ENCODE measurements around the gene SYMPK.
A peak's percentile ranks its signal among the peaks of the same experiment; 100 is the strongest.

The SYMPK gene

GRCh38 chr19:45866400-45867176 lies 3.6 kb upstream of the SYMPK start:
- no peak for DNase-seq

- DNase-seq, result no peak
Measured at GRCh38 chr19:45865269-45865948, 2.5 kb upstream of the SYMPK start.

DNA sequence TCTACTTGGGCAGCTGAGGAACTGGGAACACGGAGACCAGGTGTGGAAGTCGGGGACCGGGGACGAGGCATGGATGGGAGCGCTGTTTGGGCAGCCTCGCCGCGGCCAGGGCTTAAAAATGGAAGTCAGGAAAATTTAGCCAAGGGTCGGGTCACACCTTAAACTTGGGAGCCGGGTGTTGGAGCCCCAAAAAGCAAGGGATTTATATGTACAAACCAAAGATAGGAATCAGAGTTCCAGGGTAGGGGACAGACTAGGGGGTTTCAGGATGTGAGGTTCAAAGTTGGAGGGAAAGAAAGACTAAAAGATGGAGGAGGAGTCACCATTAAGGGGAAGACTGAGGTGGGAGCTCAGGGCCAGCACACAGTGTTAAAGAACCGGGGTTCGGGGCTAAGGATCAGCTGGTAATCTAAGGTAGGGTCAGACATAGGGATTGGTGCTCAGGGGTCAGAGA lies 1.7 kb upstream of the SYMPK start:
- DNase-seq, result no peak

DNA sequence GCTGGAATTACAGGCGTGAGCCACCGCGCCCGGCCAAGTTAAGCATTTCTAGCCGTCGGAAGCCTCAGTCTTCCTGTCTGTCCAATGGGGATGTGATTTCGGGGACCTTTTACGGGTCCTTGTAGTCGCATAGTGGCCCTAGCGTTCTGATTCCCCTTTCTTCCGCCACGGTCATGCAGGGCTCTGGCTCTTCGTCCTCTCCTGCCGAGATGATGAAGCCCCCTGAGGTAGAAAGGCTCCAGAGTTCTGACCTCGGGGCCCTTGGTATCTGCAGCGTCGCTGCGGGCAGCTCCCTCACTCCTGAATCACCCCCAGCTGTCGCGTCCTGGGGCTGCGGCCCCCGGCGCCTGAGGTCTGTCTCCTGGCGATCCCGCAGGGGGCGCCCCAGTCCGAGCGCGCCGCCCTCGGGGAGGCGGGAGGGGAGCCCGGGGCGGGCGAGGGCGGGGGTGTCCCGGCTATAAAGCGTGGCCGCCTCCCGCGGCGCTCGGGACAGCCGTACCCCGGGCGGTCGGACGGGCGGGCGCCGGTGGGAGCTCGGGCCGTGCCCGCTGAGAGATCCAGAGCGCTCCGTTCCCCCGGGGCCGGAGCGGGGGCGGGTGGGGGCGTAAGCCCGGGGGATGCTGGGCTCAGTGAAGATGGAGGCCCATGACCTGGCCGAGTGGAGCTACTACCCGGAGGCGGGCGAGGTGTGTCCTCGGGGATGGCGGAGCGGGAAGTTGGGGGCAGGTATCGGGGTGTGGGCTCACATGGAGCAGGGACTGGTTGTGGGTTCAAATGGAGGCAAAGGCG lies 1.1 kb upstream of the SYMPK start, which contains the start of gene FOXA3:
Gene FOXA3, plus strand, starts transcription at position 487 of the 789 bp plus-strand sequence. Its CDS starts 131 bp downstream, at position 618.
- no peak for DNase-seq

DNA sequence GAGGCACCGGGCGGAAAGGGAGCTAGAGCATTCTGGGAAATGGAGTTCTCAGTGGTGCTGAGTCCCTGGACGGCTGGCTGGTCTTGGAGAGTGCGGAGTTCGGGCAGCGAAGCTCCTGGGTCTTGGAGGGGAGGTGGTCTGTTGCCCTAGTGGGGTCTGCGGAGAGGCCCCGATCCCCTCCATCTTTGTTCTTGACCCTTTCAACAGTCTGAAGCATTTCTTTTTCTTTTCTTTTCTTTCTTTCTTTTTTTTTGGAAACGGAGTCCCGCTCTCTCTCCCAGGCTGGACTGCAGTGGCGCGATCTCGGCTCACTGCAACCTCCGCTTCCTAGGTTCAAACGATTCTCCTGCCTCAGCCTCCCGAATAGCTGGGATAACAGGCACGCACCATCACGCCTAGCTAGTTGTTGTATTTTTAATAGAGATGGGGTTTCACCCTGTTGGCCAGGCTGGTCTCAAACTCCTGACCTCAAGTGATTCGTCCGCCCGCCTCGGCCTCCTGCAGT lies 440 bp upstream of the SYMPK start:
- DNase-seq, result no peak

DNA sequence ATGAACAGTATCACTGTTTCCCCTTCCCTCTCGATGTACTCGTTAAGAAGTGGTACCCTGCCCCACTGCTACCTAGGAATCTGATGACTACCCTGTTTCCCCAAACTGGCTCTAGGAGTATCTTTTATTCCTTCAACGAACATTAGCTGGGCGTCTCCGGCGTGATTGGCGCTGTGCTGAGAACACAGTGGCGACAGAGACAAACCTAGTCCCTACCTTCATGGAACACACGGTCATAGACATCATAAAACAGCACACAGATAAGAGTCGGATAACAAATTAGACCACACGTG lies 730 bp downstream of the SYMPK start:
- DNase-seq, result no peak

DNA sequence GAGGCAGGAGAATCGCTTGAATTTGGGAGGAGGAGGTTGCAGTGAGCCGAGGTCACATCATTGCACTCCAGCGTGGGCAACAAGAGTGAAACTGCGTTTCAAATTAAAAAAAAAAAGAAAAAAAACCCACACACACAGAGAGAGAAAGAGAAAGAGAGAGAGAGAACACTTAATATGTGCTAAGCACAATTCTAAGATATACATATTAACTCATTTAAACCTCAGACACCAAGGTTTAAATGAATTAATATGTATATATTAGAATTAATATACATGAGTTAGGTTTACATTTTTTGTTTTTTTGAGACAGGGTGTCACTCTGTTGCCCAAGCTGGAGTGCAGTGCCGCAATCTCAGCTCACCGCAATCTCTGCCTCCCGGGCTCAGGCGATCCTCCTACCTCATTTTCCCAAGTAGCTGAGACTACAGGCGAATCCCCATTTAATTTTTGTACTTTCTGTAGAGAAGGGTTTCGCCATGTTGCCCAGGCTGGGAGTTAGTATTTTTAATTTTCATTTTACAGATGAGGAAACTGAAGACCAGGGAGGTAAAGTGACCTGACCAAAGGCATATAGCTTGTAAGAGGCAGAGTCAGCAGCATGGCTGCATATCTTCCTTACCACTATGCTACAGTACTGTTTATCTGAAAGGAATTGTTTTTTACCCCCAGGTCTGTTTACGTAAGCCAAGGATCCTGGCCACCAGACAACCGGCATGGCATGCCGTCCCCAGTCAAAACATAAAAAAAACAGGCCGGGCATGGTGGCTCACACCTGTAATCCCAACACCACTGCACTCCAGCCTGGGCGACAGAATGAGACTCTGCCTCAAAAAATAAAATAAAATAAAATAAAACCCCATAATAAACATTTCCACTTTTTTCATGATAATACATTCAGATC lies 2.3 kb downstream of the SYMPK start:
- DNase-seq, result no peak

GRCh38 chr19:45854167-45854778 lies 8.7 kb downstream of the SYMPK start:
- DNase-seq, result no peak

DNA sequence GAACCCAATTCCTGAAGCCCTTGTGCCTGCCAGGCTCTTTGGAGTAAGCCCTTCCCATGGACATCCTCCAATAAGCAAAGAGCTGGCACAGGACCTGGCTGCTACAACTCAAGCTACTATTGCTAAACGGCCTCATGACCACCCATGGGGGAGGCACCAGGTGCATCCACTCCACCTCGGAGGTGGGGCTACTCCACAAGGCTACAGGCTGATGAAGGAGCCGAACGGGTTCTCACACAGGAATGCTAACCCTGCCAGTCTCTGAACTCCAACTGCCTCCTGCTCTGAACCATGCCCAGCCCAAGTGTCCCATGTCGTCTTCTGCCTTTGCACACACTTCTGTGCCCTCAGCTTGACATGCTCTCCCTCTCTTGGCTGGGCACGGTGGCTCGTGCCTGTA lies 10.0 kb downstream of the SYMPK start:
- peak; percentile 33 for DNase-seq

GRCh38 chr19:45852145-45852750 lies 10.7 kb downstream of the SYMPK start:
- no peak for DNase-seq

- no peak for DNase-seq
Measured at GRCh38 chr19:45848922-45849321, 14.0 kb downstream of the SYMPK start.

- no peak for DNase-seq
Measured at GRCh38 chr19:45847663-45848062, 15.3 kb downstream of the SYMPK start.

- DNase-seq, result no peak
Measured at GRCh38 chr19:45842198-45842597, 20.7 kb downstream of the SYMPK start.

- no peak for DNase-seq
Measured at GRCh38 chr19:45834970-45835369, 28.0 kb downstream of the SYMPK start.

DNA sequence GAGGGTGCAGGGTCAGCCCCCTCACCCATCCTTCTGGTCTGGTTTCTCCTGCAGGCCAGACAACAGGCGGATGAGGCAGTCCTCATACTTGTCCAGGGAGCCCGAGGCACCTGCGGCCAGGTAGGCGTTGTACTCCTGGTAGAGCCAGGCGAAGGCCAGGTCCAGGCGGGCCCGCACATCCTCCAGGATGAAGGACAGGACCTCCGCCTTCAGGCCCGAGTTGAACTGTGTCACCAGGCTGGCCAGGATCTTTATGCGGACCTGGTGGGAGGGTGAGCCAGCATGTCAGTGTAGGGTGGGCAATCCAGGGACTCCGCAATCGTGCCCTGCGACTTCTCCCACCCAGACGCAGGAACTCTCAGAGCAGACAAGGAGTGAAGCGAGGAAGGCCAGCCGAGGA lies 34.0 kb downstream of the SYMPK start:
- no peak for DNase-seq

DNA sequence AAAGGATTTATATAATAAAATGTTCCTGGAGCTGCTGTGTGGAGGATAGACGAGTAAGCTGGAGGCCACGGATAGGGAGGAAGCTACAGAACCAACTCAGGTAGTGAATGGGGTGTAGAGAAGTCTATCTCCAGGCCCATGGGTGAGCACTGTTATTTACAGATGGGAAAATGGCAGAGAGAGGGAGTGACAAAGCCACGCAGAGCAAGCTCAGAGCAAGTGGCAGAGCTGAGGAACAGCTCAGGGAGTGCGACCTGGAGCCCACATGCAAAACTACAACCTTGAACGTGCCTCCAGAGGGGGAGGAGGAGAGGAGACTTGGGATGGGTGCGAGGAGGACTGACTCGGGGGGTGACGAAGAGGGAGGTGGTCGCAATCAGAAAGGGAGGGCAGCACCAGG lies 34.4 kb downstream of the SYMPK start:
- DNase-seq, result no peak

DNA sequence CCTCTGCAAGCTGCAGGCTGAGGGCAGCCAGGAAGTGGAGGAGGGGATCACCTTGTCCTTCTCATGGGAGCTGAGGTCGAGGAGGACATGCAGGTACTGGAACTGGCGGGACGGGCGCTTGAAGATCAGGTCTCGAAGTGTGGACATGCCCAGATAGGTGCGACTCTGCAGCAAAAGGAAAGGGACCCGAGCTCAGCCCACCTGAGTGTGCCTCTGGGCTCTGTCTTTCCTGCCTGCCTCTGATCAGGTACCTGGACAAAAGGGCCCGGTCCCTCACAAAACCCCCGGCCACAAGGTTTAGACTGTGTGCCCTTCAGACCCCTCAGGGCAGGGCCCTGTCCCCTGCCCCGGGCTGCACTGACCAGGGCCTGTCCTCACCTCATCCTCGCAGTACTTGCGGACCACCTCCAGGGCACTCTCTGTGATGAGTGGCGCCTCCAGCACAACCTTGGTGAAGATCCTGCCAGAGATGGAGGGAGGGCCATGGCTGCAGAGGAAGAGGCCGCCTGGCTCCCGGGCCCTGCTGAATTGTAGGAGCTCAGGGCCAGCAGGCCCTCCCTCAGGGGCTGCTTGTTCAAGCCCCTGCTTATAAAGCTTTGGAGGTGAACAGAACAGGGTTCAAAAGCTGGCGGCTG lies 35.4 kb downstream of the SYMPK start:
- DNase-seq, result no peak

DNA sequence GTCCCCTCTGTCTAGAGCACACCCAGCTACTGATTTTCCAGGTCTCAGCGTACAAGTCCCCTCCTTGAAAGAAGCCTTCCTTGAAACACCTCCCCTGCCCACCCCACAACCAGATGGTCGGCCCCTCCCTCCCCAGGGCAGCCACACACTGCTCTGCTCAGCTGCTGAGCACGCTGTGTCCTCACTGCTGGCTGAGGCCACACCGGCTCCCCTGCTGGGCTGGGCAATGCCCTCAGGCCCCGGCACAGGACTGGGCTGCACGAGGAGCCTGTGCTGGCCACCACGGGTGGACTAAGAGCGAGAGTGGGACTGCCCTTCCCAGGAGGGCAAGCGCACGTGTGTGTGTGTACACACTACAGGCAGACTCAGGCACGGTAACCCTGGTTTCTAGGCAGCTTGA lies 36.0 kb downstream of the SYMPK start:
- no peak for DNase-seq

DNA sequence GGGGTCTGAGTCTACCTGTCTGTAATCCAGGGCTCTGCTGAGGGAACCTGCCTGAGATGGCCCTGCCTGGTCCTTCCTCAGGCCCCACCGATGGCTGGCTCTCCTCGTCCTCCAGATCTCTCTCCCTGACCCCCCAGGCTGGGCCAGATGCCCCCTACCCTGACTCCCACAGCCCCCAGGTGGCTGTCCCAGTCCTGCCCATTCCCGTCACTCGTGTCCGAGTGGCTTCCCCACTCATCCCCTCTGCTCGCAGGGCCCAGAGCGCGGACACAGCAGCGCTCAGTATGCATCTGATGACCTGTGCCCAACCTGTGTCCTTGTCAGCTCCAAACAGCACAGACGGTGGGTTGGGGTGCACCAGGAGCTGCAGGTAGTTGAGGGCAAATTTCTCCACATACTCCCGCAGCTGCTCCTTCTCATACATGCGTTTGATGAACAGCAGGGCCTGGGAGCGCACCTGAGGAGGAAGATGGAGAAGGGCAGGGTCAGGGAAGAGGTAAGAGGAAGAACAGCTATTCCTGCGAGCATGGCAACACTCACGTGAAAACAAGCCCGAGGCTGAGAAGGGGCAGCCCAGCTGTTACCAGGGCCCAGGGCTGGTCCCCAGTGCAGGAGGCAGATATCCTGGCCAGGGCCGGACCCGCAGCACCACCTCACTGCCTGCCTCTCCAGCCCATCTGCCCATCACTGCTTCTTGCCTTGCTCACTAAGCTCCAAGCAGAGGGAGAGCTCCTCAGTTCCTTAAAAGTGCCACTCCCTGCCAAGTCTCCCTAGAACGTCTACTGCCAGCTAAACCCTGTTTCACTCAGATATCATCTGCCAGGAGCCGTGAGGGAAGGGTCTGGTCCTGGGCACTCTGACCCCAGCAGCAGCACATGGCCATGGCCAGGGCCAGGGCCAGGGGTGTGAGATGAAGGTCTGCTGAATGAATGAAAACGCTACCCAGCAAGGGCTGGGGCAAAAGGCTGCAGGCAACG lies 36.7 kb downstream of the SYMPK start:
- no peak for DNase-seq

GRCh38 chr19:45825263-45825605 lies 37.7 kb downstream of the SYMPK start:
- DNase-seq, result no peak

All from NCI-H2029 treated with DMSO at 0.1 percent for 48 hours (cell line).